ENCODE data around the gene SOBP.
A peak's percentile ranks its signal among the peaks of the same experiment; 100 is the strongest.

Gene SOBP

GRCh38 chr6:107582086-107582485 lies 92.2 kb downstream of the SOBP start:
- no peak overlapping the region for H3K27ac Mint-ChIP-seq
- H3K4me3 Mint-ChIP-seq: no peak overlapping the region
- H3K36me3 Mint-ChIP-seq (ENCODE audit: low read depth): peaks cover 20% of the 10 kb centered on the region
- no peaks in the 10 kb centered on the region for H3K27me3 Mint-ChIP-seq (ENCODE audit: low read depth)
- no peak for TF ChIP-seq CTCF (IDR thresholded peaks at IDR 0.05; ENCODE audit: unreplicated experiment in 3 of 3)
- no peaks in the 10 kb centered on the region for H3K9me3 Mint-ChIP-seq
- H3K4me1 Mint-ChIP-seq: peaks cover 47% of the 10 kb centered on the region

- Mint-ChIP-seq H3K27ac (no peak overlapping the region), H3K4me1 (peaks cover 57% of the 10 kb centered on the region), H3K9me3 (no peaks in the 10 kb centered on the region), H3K36me3 (ENCODE audit: low read depth) (peaks cover 23% of the 10 kb centered on the region), H3K4me3 (no peak overlapping the region), H3K27me3 (ENCODE audit: low read depth) (no peaks in the 10 kb centered on the region)
- TF ChIP-seq CTCF (IDR thresholded peaks at IDR 0.05; ENCODE audit: unreplicated experiment in 3 of 3): no peak
Measured at GRCh38 chr6:107584726-107585125, 94.8 kb downstream of the SOBP start.

DNA sequence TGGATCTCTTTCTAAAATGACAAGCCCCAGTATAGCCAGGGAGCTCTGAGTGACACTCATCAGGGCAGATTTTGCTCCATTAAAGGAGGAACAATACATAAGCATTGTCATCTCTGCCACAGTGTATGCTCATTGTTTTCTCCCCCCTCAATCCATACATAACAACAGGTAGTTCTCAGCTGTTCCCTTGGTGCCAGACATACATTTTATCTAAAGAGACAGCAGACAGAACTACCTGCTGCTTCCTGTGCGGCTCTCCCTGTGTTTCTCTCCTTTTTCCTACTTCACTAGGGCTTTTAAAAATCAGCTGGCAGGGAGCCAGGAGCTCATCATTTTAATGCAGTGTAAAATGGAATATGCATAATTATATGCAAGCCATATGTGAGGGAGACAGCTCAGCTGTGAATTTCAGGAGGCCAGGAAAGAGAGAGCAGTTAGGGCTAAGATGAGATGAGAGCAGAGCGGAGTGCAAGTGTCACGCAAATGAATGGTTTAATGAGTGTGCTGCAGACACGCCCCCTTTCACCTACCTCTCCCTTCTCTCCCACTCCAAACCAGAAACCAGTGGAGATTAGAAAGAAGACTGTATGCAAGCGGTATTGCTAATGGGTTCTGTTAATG lies 96.0 kb downstream of the SOBP start:
- Mint-ChIP-seq H3K36me3 (ENCODE audit: low read depth) (peaks cover 18% of the 10 kb centered on the region), H3K4me3 (peak overlapping the region in 1 of 3 experiments; percentile 6), H3K9me3 (no peaks in the 10 kb centered on the region), H3K4me1 (peaks cover 58% of the 10 kb centered on the region), H3K27ac (peak overlapping the region in 2 of 3 experiments; percentile 8 to 59), H3K27me3 (ENCODE audit: low read depth) (no peaks in the 10 kb centered on the region)
- TF ChIP-seq CTCF (IDR thresholded peaks at IDR 0.05; ENCODE audit: unreplicated experiment in 3 of 3): no peak

DNA sequence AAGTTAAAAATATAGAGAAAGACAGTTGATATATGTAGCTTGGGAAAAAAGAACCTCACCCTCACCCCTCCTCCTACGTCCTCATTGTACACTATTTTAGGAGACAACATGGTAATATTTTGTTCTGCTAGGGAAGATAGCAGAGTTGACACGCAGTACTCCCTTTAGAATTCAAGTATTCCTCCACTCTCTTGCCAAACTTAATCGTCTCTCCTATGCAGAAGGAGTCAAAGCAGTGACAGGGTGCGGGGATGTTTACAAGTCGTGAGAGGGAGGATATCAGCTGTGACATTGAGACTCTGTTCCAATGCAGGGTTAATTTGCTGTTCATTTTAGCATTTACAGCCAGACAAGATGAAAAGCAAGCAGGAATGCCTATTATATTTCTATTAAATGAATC lies 97.5 kb downstream of the SOBP start:
- H3K27ac Mint-ChIP-seq: peak overlapping the region; percentile 67 to 84 (median 70)
- TF ChIP-seq CTCF (IDR thresholded peaks at IDR 0.05; ENCODE audit: unreplicated experiment in 3 of 3): no peak
- H3K27me3 Mint-ChIP-seq (ENCODE audit: low read depth): no peaks in the 10 kb centered on the region

GRCh38 chr6:107589199-107589598 lies 99.3 kb downstream of the SOBP start:
- H3K4me1 Mint-ChIP-seq: peaks cover 68% of the 10 kb centered on the region
- no peak for TF ChIP-seq CTCF (IDR thresholded peaks at IDR 0.05; ENCODE audit: unreplicated experiment in 3 of 3)

More for the DNA sequence above, 97.5 kb downstream of the SOBP start:
- H3K36me3 Mint-ChIP-seq (ENCODE audit: low read depth): peaks cover 12% of the 10 kb centered on the region
- H3K4me1 Mint-ChIP-seq: peaks cover 60% of the 10 kb centered on the region
- H3K4me3 Mint-ChIP-seq: peak overlapping the region in 1 of 3 experiments; percentile 24
- H3K9me3 Mint-ChIP-seq: no peaks in the 10 kb centered on the region

DNA sequence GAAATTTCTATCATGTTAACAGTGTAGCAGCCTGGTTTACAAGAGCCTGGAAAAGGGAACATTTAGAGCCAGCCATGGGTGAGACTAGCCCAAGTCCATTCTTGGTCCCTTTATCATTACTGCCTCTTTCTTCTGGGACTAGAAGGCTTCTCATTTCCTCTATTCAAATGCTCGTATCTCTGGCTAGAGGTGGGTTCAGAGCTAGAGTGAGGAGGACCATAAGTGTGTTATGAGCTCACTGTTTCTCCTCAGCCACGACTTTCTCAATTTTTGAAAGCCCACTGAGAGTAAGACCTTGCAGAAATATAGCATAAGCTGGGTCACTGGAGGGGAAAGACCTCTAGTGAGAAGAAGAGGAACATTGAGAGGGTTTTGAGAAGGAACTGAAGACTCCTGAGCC lies 100.0 kb downstream of the SOBP start:
- Mint-ChIP-seq H3K27ac (peak overlapping the region in 1 of 3 experiments; percentile 21), H3K9me3 (no peaks in the 10 kb centered on the region), H3K36me3 (ENCODE audit: low read depth) (peaks cover 16% of the 10 kb centered on the region), H3K27me3 (ENCODE audit: low read depth) (no peaks in the 10 kb centered on the region), H3K4me1 (peaks cover 76% of the 10 kb centered on the region), H3K4me3 (no peak overlapping the region)
- no peak for TF ChIP-seq CTCF (IDR thresholded peaks at IDR 0.05; ENCODE audit: unreplicated experiment in 3 of 3)

More at GRCh38 chr6:107589199-107589598, 99.3 kb downstream of the SOBP start:
- Mint-ChIP-seq H3K9me3 (no peaks in the 10 kb centered on the region), H3K36me3 (ENCODE audit: low read depth) (peaks cover 16% of the 10 kb centered on the region), H3K4me3 (no peak overlapping the region), H3K27me3 (ENCODE audit: low read depth) (no peaks in the 10 kb centered on the region), H3K27ac (peak overlapping the region in 1 of 3 experiments; percentile 67)

Measured in nephron (organoid).